H1 (cell line): ENCODE results near the gene PSMB9. TPM values are rescaled to one million over a fixed set of nuclear protein-coding genes. Genes with fewer than 3 reads are reported as not detected.

Source experiments
- CTCF ChIA-PET: fragments of 300-600 bp; sonication (Branson Sonifier 250); formaldehyde crosslinking; loops from one replicate; lab custom pipeline; 2021; ENCODE audit not compliant: partially characterized antibody; lab: Charles Lee
- POLR2A ChIA-PET: fragments of 300-600 bp; sonication (Branson Sonifier 250); formaldehyde crosslinking; loops from one replicate; lab custom pipeline; 2021; ENCODE audit warnings: inconsistent platforms; ENCODE audit not compliant: partially characterized antibody; lab: Charles Lee
- DNase-seq, 2 experiments: peaks; one replicate each; pipeline versions ENCODE4 v3.0.0 to v3.0.0-alpha.2; 2010 to 2022; ENCODE audit warnings: low spot score in 2 of 2, low read depth in 1 of 2, mixed read lengths in 1 of 2
- FAIRE-seq: peaks from 2 replicates; lab custom pipeline; 2011; peaks lifted over from hg19 to GRCh38; lab: Jason Lieb, UNC
- H2AFZ ChIP-seq: 2 replicates; pipeline ENCODE4 v1.8.1; 2012; ENCODE audit warnings: low read length, inconsistent platforms
- H2AK5ac ChIP-seq: 2 replicates; pipeline ENCODE4 v1.6.1; 2013; ENCODE audit warnings: low read depth, low read length
- H2BK120ac ChIP-seq: replicated peaks from 2 replicates; pipeline ENCODE3; 2013; ENCODE audit warnings: low read depth, low read length, inconsistent platforms
- H2BK12ac ChIP-seq: 2 replicates; pipeline ENCODE4 v1.6.1; 2013; ENCODE audit warnings: low read depth, low read length
- H2BK15ac ChIP-seq: 2 replicates; pipeline ENCODE4 v1.6.1; 2013; ENCODE audit warnings: low read length
- H2BK20ac ChIP-seq: 2 replicates; pipeline ENCODE4 v1.6.1; 2013; ENCODE audit warnings: low read length
- H2BK5ac ChIP-seq: 2 replicates; pipeline ENCODE4 v1.6.1; 2013; ENCODE audit warnings: low read depth, low read length
- H3K14ac ChIP-seq: 2 replicates; pipeline ENCODE4 v1.6.1; 2013; ENCODE audit warnings: inconsistent platforms; ENCODE audit not compliant: insufficient read length
- H3K18ac ChIP-seq: 2 replicates; pipeline ENCODE4 v1.6.1; 2013; ENCODE audit warnings: low read length; ENCODE audit errors: extremely low read depth
- H3K23ac ChIP-seq: 2 replicates; pipeline ENCODE4 v1.6.1; 2013; ENCODE audit warnings: inconsistent platforms; ENCODE audit not compliant: insufficient read length
- H3K23me2 ChIP-seq: 2 replicates; pipeline ENCODE4 v1.6.1; 2013; ENCODE audit warnings: low read depth, low read length
- H3K27ac ChIP-seq: 2 replicates; pipeline ENCODE4 v1.6.1; 2011; ENCODE audit warnings: low read depth, low read length, inconsistent platforms
- H3K27me3 ChIP-seq, 4 experiments: replicated peaks in 1 of 4; 1 replicate in 1 of 4; 2 replicates in 3 of 4; pipeline versions ENCODE4 v1.6.1 to v1.8.1; 2011 to 2013; ENCODE audit warnings: low read length in 3 of 4, mild to moderate bottlenecking in 3 of 4, inconsistent platforms in 2 of 4, mixed read lengths in 2 of 4, moderate library complexity in 1 of 4; ENCODE audit not compliant: control insufficient read depth in 3 of 4, insufficient read depth in 3 of 4; ENCODE audit errors: extremely low read depth in 1 of 4
- H3K36me3 ChIP-seq, 4 experiments: 2 replicates each; pipeline versions ENCODE4 v1.6.1 to v1.8.1; 2011 to 2013; ENCODE audit warnings: mild to moderate bottlenecking in 4 of 4, low read length in 3 of 4, moderate library complexity in 2 of 4, control low read depth in 1 of 4, inconsistent platforms in 1 of 4; ENCODE audit not compliant: insufficient read depth in 4 of 4, control insufficient read depth in 2 of 4
- H3K4ac ChIP-seq: replicated peaks from 2 replicates; pipeline ENCODE3; 2013; ENCODE audit warnings: low read length, low read depth, mixed read lengths, inconsistent platforms; ENCODE audit not compliant: insufficient read length
- H3K4me1 ChIP-seq, 4 experiments: replicated peaks in 1 of 4; 1 replicate in 1 of 4; 2 replicates in 3 of 4; pipeline versions ENCODE4 v1.6.1 to v1.8.1; 2011 to 2013; ENCODE audit warnings: low read length in 3 of 4, inconsistent platforms in 2 of 4, mixed read lengths in 1 of 4; ENCODE audit not compliant: insufficient read depth in 4 of 4, control insufficient read depth in 3 of 4
- H3K4me2 ChIP-seq, 2 experiments: 2 replicates each; pipeline versions ENCODE4 v1.6.1 to v1.8.1; 2011 to 2013; ENCODE audit warnings: low read depth in 2 of 2, low read length in 2 of 2, control low read depth in 1 of 2, inconsistent platforms in 1 of 2, mild to moderate bottlenecking in 1 of 2; ENCODE audit not compliant: insufficient read depth in 1 of 2
- H3K4me3 ChIP-seq, 4 experiments: fragments of 200-600, 300-600 bp in 1 of 4; sonication (generic), shearing (Covaris generic), sonication (Bioruptor Twin) in 1 of 4; 2 replicates each; pipeline versions ENCODE4 v1.5.1 to v1.8.1; 2011 to 2016; ENCODE audit warnings: low read length in 4 of 4, low read depth in 3 of 4, control low read depth in 2 of 4, inconsistent platforms in 2 of 4, mild to moderate bottlenecking in 2 of 4, mixed read lengths in 1 of 4, moderate library complexity in 1 of 4; ENCODE audit not compliant: insufficient read depth in 2 of 4; ENCODE audit errors: extremely low read depth in 1 of 4
- H3K56ac ChIP-seq: replicated peaks from 2 replicates; pipeline ENCODE3; 2013; ENCODE audit warnings: low read depth, mild to moderate bottlenecking, mixed read lengths, low read length, inconsistent platforms; ENCODE audit not compliant: insufficient read length
- H3K79me1 ChIP-seq: 2 replicates; pipeline ENCODE4 v1.6.1; 2013; ENCODE audit warnings: low read depth, low read length, control low read depth
- H3K79me2 ChIP-seq, 2 experiments: 2 replicates each; pipeline versions ENCODE4 v1.6.1 to v1.8.1; 2012 to 2013; ENCODE audit warnings: low read length in 2 of 2, mild to moderate bottlenecking in 2 of 2, inconsistent platforms in 1 of 2; ENCODE audit not compliant: insufficient read depth in 2 of 2, control insufficient read depth in 1 of 2
- H3K9ac ChIP-seq, 4 experiments: replicated peaks in 1 of 4; 1 replicate in 1 of 4; 2 replicates in 3 of 4; pipeline versions ENCODE4 v1.6.1 to v1.8.1; 2011 to 2013; ENCODE audit warnings: low read depth in 3 of 4, low read length in 3 of 4, control low read depth in 2 of 4, mild to moderate bottlenecking in 2 of 4, moderate library complexity in 2 of 4, inconsistent platforms in 1 of 4; ENCODE audit errors: extremely low read depth in 1 of 4
- H3K9me3 ChIP-seq, 2 experiments: 2 replicates each; pipeline versions ENCODE4 v1.6.1 to v1.8.1; 2012 to 2013; ENCODE audit warnings: mild to moderate bottlenecking in 2 of 2, moderate library complexity in 2 of 2, control low read depth in 1 of 2, inconsistent platforms in 1 of 2, low read depth in 1 of 2, low read length in 1 of 2, mixed read lengths in 1 of 2; ENCODE audit not compliant: insufficient read depth in 2 of 2
- H4K20me1 ChIP-seq, 2 experiments: replicated peaks in 1 of 2; 2 replicates each; pipeline versions ENCODE3 to v1.8.1; 2011 to 2013; ENCODE audit warnings: inconsistent platforms in 2 of 2, low read length in 2 of 2, mild to moderate bottlenecking in 1 of 2; ENCODE audit not compliant: insufficient read depth in 2 of 2, control insufficient read depth in 1 of 2
- H4K5ac ChIP-seq: 2 replicates; pipeline ENCODE4 v1.6.1; 2013; ENCODE audit warnings: low read length, low read depth, mixed read lengths, inconsistent platforms; ENCODE audit not compliant: insufficient read length
- H4K8ac ChIP-seq: 2 replicates; pipeline ENCODE4 v1.8.0; 2013; ENCODE audit warnings: mild to moderate bottlenecking, moderate library complexity, low read length, inconsistent platforms; ENCODE audit not compliant: insufficient read depth; ENCODE audit errors: extremely low read depth
- H4K91ac ChIP-seq: replicated peaks from 2 replicates; pipeline ENCODE3; 2013; ENCODE audit warnings: low read length, mixed read lengths, inconsistent platforms; ENCODE audit not compliant: insufficient read length
- CHD2 ChIP-seq: IDR thresholded peaks from 2 replicates; pipeline ENCODE4 v1.6.1; 2012; ENCODE audit warnings: low read length, improper control_type of control experiment
- SP2 ChIP-seq: IDR thresholded peaks from 2 replicates; pipeline ENCODE4 v1.6.1; 2012; ENCODE audit warnings: mild to moderate bottlenecking, low read length, inconsistent platforms
- YY1 ChIP-seq: IDR thresholded peaks from 2 replicates; pipeline ENCODE4 v1.6.1; 2011; ENCODE audit warnings: low read depth, mild to moderate bottlenecking, low read length
- WGBS, 2 experiments: shearing (Covaris generic) in 1 of 2; methylation state at CpG; one replicate each; pipeline versions ENCODE4 v1.1.6 to v1.1.7; 2013 to 2015; ENCODE audit warnings: low lambda C conversion rate in 2 of 2, mixed read lengths in 2 of 2, inconsistent platforms in 1 of 2, low coverage in 1 of 2, missing lambda C conversion rate in 1 of 2; ENCODE audit not compliant: insufficient replicate concordance in 2 of 2, insufficient coverage in 1 of 2, insufficient read length in 1 of 2; ENCODE audit errors: extremely low coverage in 1 of 2, missing lambda C conversion rate in 1 of 2; 5-methylcytosine and 5-hydroxymethylcytosine counted together
- polyA plus RNA-seq, 7 experiments: library from polyadenylated mRNA; depleted of rRNA in 3 of 7; stranded (reverse) in 5 of 7; unstranded in 2 of 7; fragments of >200 nt in 5 of 7; fragments of 200-250 nt in 2 of 7; gene quantifications; 1 replicate in 5 of 7; 2 replicates in 1 of 7; 4 replicates in 1 of 7; pipeline versions ENCODE4 v1.2.1 to v1.2.3, GENCODE V29; 2011 to 2013; ENCODE audit warnings: missing spikeins in 2 of 7, mixed read lengths in 2 of 7
- total RNA-seq: library from RNA; stranded (reverse); fragmentation: NEBNext Ultra II Directional; extraction: Animal tissue kit (Norgen Biotek cat#: 25700); gene quantifications from 2 replicates; pipeline ENCODE4 v1.2.1, GENCODE V29; 2021

Gene PSMB9
- total and polyA plus RNA-seq, 2 of the 8 experiments (the other 6 are each of a cell fraction or from before 2014, with no cell fraction given) = 4.5 to 22.8 TPM

DNA sequence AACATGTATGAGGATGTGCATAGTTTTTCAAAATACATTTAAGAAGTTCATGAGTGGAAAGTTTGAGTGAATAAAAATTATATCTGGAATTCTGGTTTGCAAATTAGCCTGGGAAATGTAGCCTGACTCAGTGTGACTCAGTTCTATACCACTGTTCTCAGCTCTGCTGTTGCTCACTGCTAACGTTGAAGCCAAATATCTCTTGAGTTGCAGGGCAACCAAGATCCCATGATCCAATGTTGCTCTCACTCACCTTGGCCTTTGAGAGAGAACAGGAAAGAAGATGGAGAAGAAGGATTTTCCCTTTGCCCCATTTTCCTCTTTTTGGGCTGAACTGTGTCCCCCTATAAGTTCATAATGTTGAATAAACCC, 28.9 kb downstream of the PSMB9 start:
- no peaks in the 10 kb centered on the region for H3K23me2 ChIP-seq
- H3K27me3 ChIP-seq = no peaks in the 10 kb centered on the region
- no peaks in the 10 kb centered on the region for H3K79me1 ChIP-seq
- FAIRE-seq (no peak), DNase-seq (no peak)
- H3K14ac ChIP-seq = no peak overlapping the region
- no peaks in the 10 kb centered on the region for H3K36me3 ChIP-seq
- POLR2A ChIA-PET = interaction anchor here (1.2 to 1.7 kb wide), 3 partner anchors 65 to 89 kb away, joined by 3 to 8 read pairs (median 4); no protein-coding TSS in a partner anchor
- no peaks in the 10 kb centered on the region for H3K9me3 ChIP-seq
- no peaks in the 10 kb centered on the region for H3K4me1 ChIP-seq
- H2BK20ac ChIP-seq = no peak overlapping the region
- H3K4me3 ChIP-seq = no peak overlapping the region
- no peak overlapping the region for H3K4me2 ChIP-seq
- 31% methylated on average over 1 of the region's 1 CpG; no CpG with 5 or more reads in 1 of the 2 experiments for WGBS, 2 experiments
- no peak overlapping the region for H3K9ac ChIP-seq
- no peak overlapping the region for H4K5ac ChIP-seq
- no peak overlapping the region for H4K91ac ChIP-seq
- no peak overlapping the region for H2BK120ac ChIP-seq
- H3K4ac ChIP-seq = no peak overlapping the region
- H2BK5ac ChIP-seq = no peak overlapping the region
- H3K27ac ChIP-seq = no peak overlapping the region
- H2BK15ac ChIP-seq = no peak overlapping the region
- no peaks in the 10 kb centered on the region for H3K79me2 ChIP-seq
- no peak overlapping the region for H4K8ac ChIP-seq
- no peak overlapping the region for H3K23ac ChIP-seq
- CTCF ChIA-PET = interaction anchor here (0.6 to 1.7 kb wide), 6 partner anchors 11 to 102 kb away, joined by 3 to 11 read pairs (median 4); partner anchors contain the start of gene HLA-DMA
- no peak overlapping the region for H2AFZ ChIP-seq
- no peaks in the 10 kb centered on the region for H4K20me1 ChIP-seq
- no peak overlapping the region for H3K56ac ChIP-seq
- H2AK5ac ChIP-seq = no peak overlapping the region
- H2BK12ac ChIP-seq = no peak overlapping the region
- H3K18ac ChIP-seq = no peak overlapping the region
- TF ChIP-seq CHD2 (no peak), YY1 (no peak), SP2 (no peak)
